Activated T-helper 2 cell treated with anti-CD3 and anti-CD28 coated beads, Interferon-gamma antibody, Interleukin-2, Interleukin-4, amounts not matched to agents 10 μg/mL and 5 μg/mL and 100 μg/mL, durations not matched to agents 14 hours and 24 hours and 36 hours (primary cell): ENCODE measurements around the gene HIF1A. TPM values are rescaled to one million over a fixed set of nuclear protein-coding genes. Genes with fewer than 3 reads are reported as not detected.
A peak's percentile ranks its signal among the peaks of the same experiment; 100 is the strongest.

Experiments
- DNase-seq: peaks from one replicate; pipeline ENCODE4 v3.0.0; 2021; ENCODE audit warnings: low spot score
- H3K27ac Mint-ChIP-seq: one replicate; pipeline ENCODE4 v1.8.0; 2021; ENCODE audit warnings: mixed read lengths
- H3K27me3 Mint-ChIP-seq: one replicate; pipeline ENCODE4 v1.8.0; 2021; ENCODE audit warnings: low read depth, mixed read lengths
- H3K36me3 Mint-ChIP-seq: one replicate; pipeline ENCODE4 v1.8.0; 2021; ENCODE audit warnings: low read depth, mixed read lengths
- H3K4me1 Mint-ChIP-seq: one replicate; pipeline ENCODE4 v1.8.0; 2021; ENCODE audit warnings: low read depth, mixed read lengths
- H3K4me3 Mint-ChIP-seq: one replicate; pipeline ENCODE4 v1.8.0; 2021; ENCODE audit warnings: low read depth, mild to moderate bottlenecking, moderate library complexity, mixed read lengths
- H3K9me3 Mint-ChIP-seq: one replicate; pipeline ENCODE4 v1.8.0; 2021; ENCODE audit warnings: mixed read lengths
- intact Hi-C: fragments of 100-400 bp; cut with micrococcal nuclease; formaldehyde crosslinking; loops from one replicate; pipeline ENCODE4 v1.15.1; 2023
- total RNA-seq: library from RNA; stranded (reverse); gene quantifications from 2 replicates; pipeline ENCODE4 v1.2.3, GENCODE V29; 2022

The HIF1A gene
- total RNA-seq, 1 donor from 2014 or later, result 131 TPM

GRCh38 chr14:61759878-61760277 is 64.6 kb downstream of the HIF1A start:
- intact Hi-C loops, result loop anchor here (10.0 kb wide), 1 partner anchor 435 kb away; the partner anchor contains the start of gene PRKCH

GRCh38 chr14:61761557-61761956 is 66.2 kb downstream of the HIF1A start:
- no peaks in the 10 kb centered on the region for H3K9me3 Mint-ChIP-seq
- H3K36me3 Mint-ChIP-seq, result peaks cover 24% of the 10 kb centered on the region
- peaks cover 3% of the 10 kb centered on the region for H3K27me3 Mint-ChIP-seq
- intact Hi-C loops, result loop anchor here (10.0 kb wide), 1 partner anchor 437 kb away; the partner anchor contains the start of gene PRKCH
- peaks cover 36% of the 10 kb centered on the region for H3K4me1 Mint-ChIP-seq
- no peak for DNase-seq
- peak overlapping the region; percentile 94 for H3K4me3 Mint-ChIP-seq
- peak overlapping the region; percentile 93 for H3K27ac Mint-ChIP-seq

More at GRCh38 chr14:61759878-61760277, 64.6 kb downstream of the HIF1A start:
- peaks cover 23% of the 10 kb centered on the region for H3K4me1 Mint-ChIP-seq
- H3K27ac Mint-ChIP-seq, result no peak overlapping the region
- no peaks in the 10 kb centered on the region for H3K9me3 Mint-ChIP-seq
- H3K4me3 Mint-ChIP-seq, result no peak overlapping the region
- no peak for DNase-seq
- H3K36me3 Mint-ChIP-seq, result peaks cover 18% of the 10 kb centered on the region
- peaks cover 4% of the 10 kb centered on the region for H3K27me3 Mint-ChIP-seq

DNA sequence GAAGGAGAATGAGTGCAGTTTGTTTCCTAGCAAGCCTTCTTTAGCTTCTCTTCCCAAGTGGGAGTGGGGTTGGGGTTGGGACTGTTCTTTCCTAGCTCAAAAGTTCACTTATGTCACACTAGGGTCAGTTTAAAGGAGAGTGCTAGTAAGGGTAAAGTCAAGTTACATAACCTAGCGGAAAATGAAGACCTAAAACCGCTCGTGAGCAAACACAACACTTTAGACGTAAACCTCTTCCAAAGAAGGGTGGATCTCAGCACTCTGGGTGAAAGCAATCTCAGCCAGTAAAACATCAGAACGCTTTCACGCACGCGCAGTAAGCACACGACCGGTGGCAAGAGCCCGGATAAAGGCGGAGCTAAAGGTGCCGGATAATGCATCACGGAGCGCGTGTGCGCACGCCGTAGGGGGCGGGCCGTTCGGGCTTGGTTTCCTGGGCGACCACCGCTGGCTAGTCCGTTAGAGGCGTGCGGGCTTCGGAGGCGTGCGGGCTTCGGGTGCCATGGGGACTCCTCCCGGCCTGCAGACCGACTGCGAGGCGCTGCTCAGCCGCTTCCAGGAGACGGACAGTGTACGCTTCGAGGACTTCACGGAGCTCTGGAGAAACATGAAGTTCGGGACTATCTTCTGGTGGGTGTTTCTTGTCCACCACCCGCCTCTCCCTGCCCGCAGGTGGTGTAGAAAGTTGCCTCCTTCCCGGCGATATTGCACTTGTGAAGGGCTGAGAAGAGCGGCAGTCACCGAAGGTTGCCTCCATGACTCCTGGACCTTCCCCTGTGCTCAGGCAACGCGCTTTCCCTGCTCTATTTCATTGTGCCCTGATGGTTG is 66.9 kb downstream of the HIF1A start, which contains the start of gene SNAPC1:
SNAPC1 (plus strand) TSS at position 462 of the 828 bp plus-strand sequence; CDS start at position 503, 41 bp downstream.
- Mint-ChIP-seq H3K27ac (peak within 1 kb of the TSS; percentile 93), H3K36me3 (peaks cover 26% of the 10 kb centered on the region), H3K4me3 (peak within 1 kb of the TSS; percentile 94), H3K4me1 (peaks cover 36% of the 10 kb centered on the region), H3K27me3 (peaks cover 3% of the 10 kb centered on the region), H3K9me3 (no peaks in the 10 kb centered on the region)
- peak; percentile 98 for DNase-seq
- intact Hi-C loops, result loop anchor here (1.0 to 10.0 kb wide), 5 partner anchors 11 to 1513 kb away; partner anchors contain the start of genes PPM1A and PRKCH

DNA sequence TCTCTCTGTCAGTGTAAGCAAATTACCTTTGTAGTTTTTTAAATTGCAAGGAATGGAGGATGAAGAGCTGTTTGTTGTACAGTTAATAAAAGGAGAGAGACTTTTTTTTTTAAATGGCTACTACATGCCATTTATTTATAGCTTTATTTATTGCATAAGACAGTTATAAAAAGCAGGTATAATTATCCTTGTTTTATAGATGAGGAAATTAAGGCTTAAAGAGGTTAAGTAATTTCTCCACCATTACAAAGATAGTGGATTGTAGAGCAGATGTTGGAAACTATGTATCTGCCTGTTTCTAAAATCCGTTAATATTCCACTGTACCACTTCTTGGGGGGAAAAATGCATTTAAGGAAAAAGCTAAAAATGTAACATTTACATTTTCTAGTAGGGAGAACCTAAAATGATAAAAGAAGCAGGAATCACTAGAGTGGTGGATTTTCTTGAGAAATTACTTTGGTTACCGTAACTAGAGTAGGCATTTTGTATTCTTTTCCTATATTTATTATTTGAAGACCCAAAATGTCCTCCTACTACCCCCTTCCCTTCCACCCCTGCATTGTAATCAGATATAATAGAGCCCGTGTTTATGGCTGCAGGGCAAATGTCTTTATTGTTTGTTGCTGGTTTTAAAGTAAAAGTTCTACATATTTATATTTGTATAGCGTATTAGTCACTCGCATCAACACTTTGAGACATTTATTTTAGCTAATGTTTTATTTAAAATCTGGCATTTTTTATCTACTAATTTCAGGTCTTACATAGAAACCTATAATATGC is 69.2 kb downstream of the HIF1A start:
- Mint-ChIP-seq H3K4me3 (peak overlapping the region; percentile 18), H3K9me3 (no peaks in the 10 kb centered on the region), H3K36me3 (peaks cover 36% of the 10 kb centered on the region), H3K27ac (no peak overlapping the region), H3K27me3 (no peaks in the 10 kb centered on the region), H3K4me1 (peaks cover 36% of the 10 kb centered on the region)
- intact Hi-C loops, result loop anchor here (10.0 kb wide), 1 partner anchor 440 kb away; the partner anchor contains the start of gene PRKCH
- no peak for DNase-seq

DNA sequence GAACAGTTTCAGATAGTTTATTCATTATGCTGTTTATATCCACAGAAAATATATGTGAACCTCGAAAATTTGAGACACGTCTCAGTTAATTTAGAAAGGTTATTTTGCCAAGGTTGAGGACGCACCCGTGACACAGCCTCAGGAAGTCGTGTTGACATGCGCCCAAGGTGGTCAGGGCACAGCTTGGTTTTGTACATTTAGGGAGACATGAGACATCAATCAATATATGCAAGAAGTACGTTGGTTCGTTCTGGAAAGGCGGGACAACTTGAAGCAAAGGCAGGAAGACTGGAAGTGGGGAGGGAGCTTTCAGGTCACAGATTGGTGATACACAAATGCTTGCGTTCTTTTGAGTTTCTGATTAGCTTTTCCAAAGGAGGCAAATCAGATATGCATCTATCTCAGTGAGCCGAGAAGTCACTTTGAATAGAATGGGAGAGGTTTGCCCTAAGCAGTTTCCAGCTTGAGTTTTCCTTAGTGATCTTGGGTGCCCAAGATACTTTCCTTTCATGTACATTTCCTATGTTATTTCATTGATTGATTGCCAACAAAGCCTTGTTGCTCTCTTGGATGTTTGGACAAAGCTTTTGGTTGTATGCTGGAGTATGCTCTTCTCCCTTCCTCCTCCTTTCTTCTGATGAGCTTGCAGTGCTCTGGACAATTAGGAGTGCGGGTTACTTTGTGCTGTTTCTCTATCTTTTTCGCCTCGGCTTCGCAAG is 70.1 kb downstream of the HIF1A start:
- H3K4me1 Mint-ChIP-seq, result peaks cover 36% of the 10 kb centered on the region
- intact Hi-C loops, result loop anchor here (10.0 kb wide), 1 partner anchor 441 kb away; the partner anchor contains the start of gene PRKCH

GRCh38 chr14:61766151-61766550 is 70.8 kb downstream of the HIF1A start:
- Mint-ChIP-seq H3K27ac (no peak overlapping the region), H3K9me3 (no peaks in the 10 kb centered on the region), H3K4me1 (peaks cover 34% of the 10 kb centered on the region), H3K36me3 (peaks cover 47% of the 10 kb centered on the region), H3K4me3 (no peak overlapping the region), H3K27me3 (no peaks in the 10 kb centered on the region)
- intact Hi-C loops, result loop anchor here (10.0 kb wide), 1 partner anchor 441 kb away; the partner anchor contains the start of gene PRKCH
- DNase-seq, result no peak

More for the DNA sequence above, 70.1 kb downstream of the HIF1A start:
- peak overlapping the region; percentile 6 for H3K4me3 Mint-ChIP-seq
- DNase-seq, result no peak
- H3K27ac Mint-ChIP-seq, result no peak overlapping the region
- no peaks in the 10 kb centered on the region for H3K9me3 Mint-ChIP-seq
- peaks cover 45% of the 10 kb centered on the region for H3K36me3 Mint-ChIP-seq
- no peaks in the 10 kb centered on the region for H3K27me3 Mint-ChIP-seq

DNA sequence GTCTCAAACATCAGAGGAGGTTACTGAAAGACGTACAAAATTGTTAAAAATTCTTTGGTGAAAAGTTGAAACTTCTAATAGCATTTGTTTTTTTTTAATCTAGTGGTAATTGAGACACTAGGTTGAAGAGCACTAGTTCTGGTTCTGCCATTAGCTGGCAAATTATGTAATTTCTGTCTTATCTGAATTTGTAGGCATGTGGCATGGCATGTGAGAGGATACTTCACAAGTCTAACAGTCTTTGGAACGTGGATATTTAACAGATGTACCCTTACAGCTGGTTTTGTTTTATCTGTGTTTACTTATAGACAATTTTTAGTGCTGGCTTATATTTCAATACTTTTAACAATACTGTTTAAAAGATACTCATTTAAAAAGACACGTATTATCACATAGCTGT is 72.9 kb downstream of the HIF1A start:
- Mint-ChIP-seq H3K4me3 (no peak overlapping the region), H3K27ac (no peak overlapping the region), H3K9me3 (no peaks in the 10 kb centered on the region), H3K27me3 (no peaks in the 10 kb centered on the region), H3K36me3 (peaks cover 56% of the 10 kb centered on the region), H3K4me1 (peaks cover 27% of the 10 kb centered on the region)
- DNase-seq, result no peak
- intact Hi-C loops, result loop anchor here (10.0 kb wide), 1 partner anchor 443 kb away; the partner anchor contains the start of gene PRKCH

DNA sequence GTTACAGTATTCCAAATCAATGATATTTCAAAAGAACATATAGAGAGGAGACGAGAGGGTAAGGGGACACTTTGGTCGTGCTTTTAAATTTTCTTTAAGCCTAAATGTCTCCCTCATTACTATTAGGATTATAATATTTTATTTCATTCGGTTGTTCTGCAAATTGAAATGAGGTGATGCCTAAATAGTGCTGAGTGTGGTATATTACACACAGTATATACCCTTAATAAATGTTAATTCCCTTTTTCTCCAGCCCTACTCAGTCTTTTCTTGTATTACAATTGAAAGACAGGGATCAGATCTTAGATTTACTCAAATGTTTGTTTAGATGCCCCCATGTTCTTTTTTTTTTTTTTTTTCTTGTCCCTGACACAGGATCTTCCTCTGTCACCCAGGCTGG is 74.6 kb downstream of the HIF1A start:
- Mint-ChIP-seq H3K36me3 (peaks cover 51% of the 10 kb centered on the region), H3K4me3 (no peak overlapping the region), H3K4me1 (peaks cover 14% of the 10 kb centered on the region), H3K27me3 (no peaks in the 10 kb centered on the region), H3K9me3 (no peaks in the 10 kb centered on the region), H3K27ac (no peak overlapping the region)
- intact Hi-C loops, result loop anchor here (10.0 kb wide), 1 partner anchor 445 kb away; the partner anchor contains the start of gene PRKCH
- DNase-seq, result no peak

DNA sequence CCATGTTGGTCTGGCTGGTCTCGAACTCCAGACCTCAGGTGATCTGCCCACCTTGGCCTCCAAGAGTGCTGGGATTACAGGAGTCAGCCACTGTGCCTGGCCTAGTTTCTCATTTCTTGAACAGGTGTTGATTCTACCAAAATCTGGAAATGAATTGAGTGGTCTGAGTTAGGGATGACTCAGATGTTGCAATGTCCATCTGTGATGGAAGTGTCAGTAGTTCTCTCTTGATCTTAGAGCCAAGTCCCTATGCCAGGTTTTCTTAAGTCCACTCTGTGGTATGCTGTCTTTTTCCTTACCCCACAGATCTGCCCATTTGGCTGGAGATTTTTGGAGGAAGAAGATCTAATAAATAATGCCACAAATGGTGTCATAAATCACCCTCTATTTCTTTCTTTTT is 79.5 kb downstream of the HIF1A start:
- Mint-ChIP-seq H3K4me1 (peaks cover 28% of the 10 kb centered on the region), H3K4me3 (no peak overlapping the region), H3K27me3 (no peaks in the 10 kb centered on the region), H3K27ac (no peak overlapping the region), H3K36me3 (peaks cover 74% of the 10 kb centered on the region), H3K9me3 (no peaks in the 10 kb centered on the region)
- DNase-seq, result no peak
- intact Hi-C loops, result no loop called here

GRCh38 chr14:61780125-61780524 is 84.8 kb downstream of the HIF1A start:
- intact Hi-C loops, result no loop called here
- no peaks in the 10 kb centered on the region for H3K9me3 Mint-ChIP-seq
- H3K4me3 Mint-ChIP-seq, result peak overlapping the region; percentile 40

GRCh38 chr14:61797309-61797708 is 102.0 kb downstream of the HIF1A start:
- no peaks in the 10 kb centered on the region for H3K4me1 Mint-ChIP-seq
- intact Hi-C loops, result no loop called here

More at GRCh38 chr14:61780125-61780524, 84.8 kb downstream of the HIF1A start:
- Mint-ChIP-seq H3K27me3 (no peaks in the 10 kb centered on the region), H3K4me1 (peaks cover 42% of the 10 kb centered on the region), H3K36me3 (peaks cover 74% of the 10 kb centered on the region), H3K27ac (peak overlapping the region; percentile 80)
- no peak for DNase-seq

More at GRCh38 chr14:61797309-61797708, 102.0 kb downstream of the HIF1A start:
- H3K9me3 Mint-ChIP-seq, result no peaks in the 10 kb centered on the region
- H3K27me3 Mint-ChIP-seq, result no peaks in the 10 kb centered on the region
- DNase-seq, result no peak
- H3K4me3 Mint-ChIP-seq, result no peak overlapping the region
- H3K27ac Mint-ChIP-seq, result no peak overlapping the region
- H3K36me3 Mint-ChIP-seq, result peaks cover 20% of the 10 kb centered on the region
